ENCODE results near the gene NDRG4.

Gene NDRG4

GRCh38 chr16:58492735-58493134 is 7.2 kb upstream of the NDRG4 start:
- in situ Hi-C loops (cut with MboI; ENCODE audit: low sequenced_read_pairs, unreplicated experiment), result loop anchor here (5.0 kb wide), 1 partner anchor 155 kb away; no protein-coding TSS in a partner anchor
- DNase-seq (ENCODE audit: low spot score), result no peak
- no peak for TF ChIP-seq CTCF (IDR thresholded peaks at IDR 0.05; ENCODE audit: borderline replicate concordance, control extremely low read depth, extremely low read depth, insufficient read depth, missing control alignments)

GRCh38 chr16:58493756-58494431 is 6.0 kb upstream of the NDRG4 start:
- DNase-seq (ENCODE audit: low spot score), result no peak
- in situ Hi-C loops (cut with MboI; ENCODE audit: low sequenced_read_pairs, unreplicated experiment), result loop anchor here (5.0 kb wide), 1 partner anchor 157 kb away; no protein-coding TSS in a partner anchor
- no peak for TF ChIP-seq CTCF (IDR thresholded peaks at IDR 0.05; ENCODE audit: borderline replicate concordance, control extremely low read depth, extremely low read depth, insufficient read depth, missing control alignments)

GRCh38 chr16:58494981-58495520 is 4.9 kb upstream of the NDRG4 start:
- in situ Hi-C loops (cut with MboI; ENCODE audit: low sequenced_read_pairs, unreplicated experiment), result loop anchor here (5.0 kb wide), 1 partner anchor 158 kb away; no protein-coding TSS in a partner anchor
- TF ChIP-seq CTCF (IDR thresholded peaks at IDR 0.05; ENCODE audit: borderline replicate concordance, control extremely low read depth, extremely low read depth, insufficient read depth, missing control alignments), result no peak
- DNase-seq (ENCODE audit: low spot score), result peak; percentile 92

- TF ChIP-seq CTCF (IDR thresholded peaks at IDR 0.05; ENCODE audit: borderline replicate concordance, control extremely low read depth, extremely low read depth, insufficient read depth, missing control alignments), result no peak
- in situ Hi-C loops (cut with MboI; ENCODE audit: low sequenced_read_pairs, unreplicated experiment), result no loop called here
- DNase-seq (ENCODE audit: low spot score), result no peak
Observed at GRCh38 chr16:58495521-58496331, 4.2 kb upstream of the NDRG4 start.

GRCh38 chr16:58497468-58497867 is 2.5 kb upstream of the NDRG4 start:
- peak; percentile 23 for DNase-seq (ENCODE audit: low spot score)
- TF ChIP-seq CTCF (IDR thresholded peaks at IDR 0.05; ENCODE audit: borderline replicate concordance, control extremely low read depth, extremely low read depth, insufficient read depth, missing control alignments), result no peak
- in situ Hi-C loops (cut with MboI; ENCODE audit: low sequenced_read_pairs, unreplicated experiment), result no loop called here

GRCh38 chr16:58497935-58498334 is 2.0 kb upstream of the NDRG4 start:
- DNase-seq (ENCODE audit: low spot score), result no peak
- in situ Hi-C loops (cut with MboI; ENCODE audit: low sequenced_read_pairs, unreplicated experiment), result no loop called here
- no peak for TF ChIP-seq CTCF (IDR thresholded peaks at IDR 0.05; ENCODE audit: borderline replicate concordance, control extremely low read depth, extremely low read depth, insufficient read depth, missing control alignments)

All from GM13976 (cell line).